DOHH2 (cell line): ENCODE results near the gene TTC33.

Experiments used
- H3F3A ChIP-seq: fragments of 200-600 bp; sonication (generic), shearing (Covaris generic); 2 replicates; pipeline ENCODE4 v1.6.0; 2016; ENCODE audit warnings: antibody characterized with exemption, mild to moderate bottlenecking; ENCODE audit not compliant: control insufficient read depth, insufficient read depth
- H3K27ac ChIP-seq: fragments of 200-600 bp; sonication (generic); 2 replicates; pipeline ENCODE4 v1.5.1; 2014; ENCODE audit warnings: low read depth, mild to moderate bottlenecking, low read length, moderate library complexity
- H3K27me3 ChIP-seq: fragments of 200-600 bp; sonication (generic); 2 replicates; pipeline ENCODE4 v1.6.1; 2014; ENCODE audit warnings: mild to moderate bottlenecking, low read length, mixed read lengths; ENCODE audit not compliant: control insufficient read depth
- H3K36me3 ChIP-seq: fragments of 200-600 bp; sonication (generic); 2 replicates; pipeline ENCODE4 v1.6.1; 2014; ENCODE audit warnings: mild to moderate bottlenecking, low read length, moderate library complexity, mixed read lengths; ENCODE audit not compliant: control insufficient read depth
- H3K4me1 ChIP-seq: fragments of 200-600 bp; sonication (generic); 2 replicates; pipeline ENCODE4 v1.6.1; 2014; ENCODE audit warnings: mild to moderate bottlenecking, low read length, mixed read lengths; ENCODE audit not compliant: control insufficient read depth
- H3K4me2 ChIP-seq: fragments of 200-600 bp; sonication (generic); 2 replicates; pipeline ENCODE4 v1.6.0; 2014; ENCODE audit warnings: mild to moderate bottlenecking, low read length, moderate library complexity
- H3K4me3 ChIP-seq: fragments of 200-600 bp; sonication (generic); 2 replicates; pipeline ENCODE4 v1.5.1; 2014; ENCODE audit warnings: mild to moderate bottlenecking, low read length, mixed read lengths
- H3K79me2 ChIP-seq: fragments of 200-600 bp; sonication (generic); 2 replicates; pipeline ENCODE4 v1.6.1; 2014; ENCODE audit warnings: mild to moderate bottlenecking, low read length, mixed read lengths; ENCODE audit not compliant: control insufficient read depth
- H3K9me2 ChIP-seq: fragments of 200-600 bp; sonication (generic); replicated peaks from 2 replicates; pipeline ENCODE4 v1.6.1; 2014; ENCODE audit warnings: mild to moderate bottlenecking, low read length, mixed read lengths; ENCODE audit not compliant: control insufficient read depth
- H3K9me3 ChIP-seq: fragments of 200-600 bp; sonication (generic); 2 replicates; pipeline ENCODE4 v1.6.1; 2014; ENCODE audit warnings: antibody characterized with exemption, low read length, mixed read lengths; ENCODE audit not compliant: control insufficient read depth, insufficient read depth
- H4K20me1 ChIP-seq: fragments of 200-600 bp; sonication (generic); 2 replicates; pipeline ENCODE4 v1.6.0; 2014; ENCODE audit warnings: low read depth, mild to moderate bottlenecking, antibody characterized with exemption, low read length, moderate library complexity; ENCODE audit not compliant: control insufficient read depth, insufficient read depth
- CTCF ChIP-seq: fragments of 200-600 bp; sonication (generic); IDR thresholded peaks from one replicate; pipeline ENCODE4 v1.5.1; 2014; ENCODE audit warnings: antibody characterized with exemption, mild to moderate bottlenecking, low read depth, low read length; ENCODE audit not compliant: poor library complexity, severe bottlenecking
- EZH2phosphoT487 ChIP-seq: fragments of 200-600 bp; sonication (generic); IDR thresholded peaks from 2 replicates; pipeline ENCODE4 v1.6.1; 2017; ENCODE audit warnings: borderline replicate concordance, mild to moderate bottlenecking, antibody characterized with exemption, low read length, moderate library complexity, mixed read lengths

Gene TTC33

GRCh38 chr5:40683305-40683704 lies 72.5 kb downstream of the TTC33 start:
- TF ChIP-seq EZH2phosphoT487 (no peak), CTCF (no peak)
- H4K20me1 ChIP-seq: no peaks in the 10 kb centered on the region
- no peaks in the 10 kb centered on the region for H3K79me2 ChIP-seq
- peaks cover 28% of the 10 kb centered on the region for H3K27me3 ChIP-seq
- H3K4me1 ChIP-seq: peaks cover 52% of the 10 kb centered on the region
- H3K9me3 ChIP-seq: no peaks in the 10 kb centered on the region
- H3K27ac ChIP-seq: no peak overlapping the region
- no peak overlapping the region for H3K4me3 ChIP-seq
- peaks cover 9% of the 10 kb centered on the region for H3F3A ChIP-seq
- H3K9me2 ChIP-seq: no peaks in the 10 kb centered on the region
- H3K4me2 ChIP-seq: peak overlapping the region; percentile 93
- no peaks in the 10 kb centered on the region for H3K36me3 ChIP-seq

- TF ChIP-seq EZH2phosphoT487: no peak
- TF ChIP-seq CTCF: no peak
- H3K9me2 ChIP-seq: no peaks in the 10 kb centered on the region
- no peaks in the 10 kb centered on the region for H3K79me2 ChIP-seq
- H3K4me1 ChIP-seq: peaks cover 56% of the 10 kb centered on the region
- peak overlapping the region; percentile 86 for H3K4me3 ChIP-seq
- H4K20me1 ChIP-seq: no peaks in the 10 kb centered on the region
- H3K36me3 ChIP-seq: no peaks in the 10 kb centered on the region
- no peak overlapping the region for H3K27ac ChIP-seq
- H3K27me3 ChIP-seq: peaks cover 28% of the 10 kb centered on the region
- H3K4me2 ChIP-seq: peak overlapping the region; percentile 93
- peaks cover 16% of the 10 kb centered on the region for H3F3A ChIP-seq
- H3K9me3 ChIP-seq: no peaks in the 10 kb centered on the region
These were observed 73.4 kb downstream of the TTC33 start for GRCh38 chr5:40682154-40683017.

- peak overlapping the region; percentile 93 for H3K4me2 ChIP-seq
These were observed 74.2 kb downstream of the TTC33 start for GRCh38 chr5:40681363-40682153.

More at GRCh38 chr5:40681363-40682153, 74.2 kb downstream of the TTC33 start:
- Histone ChIP-seq H3K36me3 (no peaks in the 10 kb centered on the region), H3K79me2 (no peaks in the 10 kb centered on the region), H3K9me2 (no peaks in the 10 kb centered on the region), H3K4me3 (peak overlapping the region; percentile 86), H3K9me3 (no peaks in the 10 kb centered on the region), H3F3A (peaks cover 16% of the 10 kb centered on the region), H3K27ac (no peak overlapping the region), H3K4me1 (peaks cover 56% of the 10 kb centered on the region), H3K27me3 (peaks cover 31% of the 10 kb centered on the region), H4K20me1 (no peaks in the 10 kb centered on the region)
- TF ChIP-seq EZH2phosphoT487: no peak
- TF ChIP-seq CTCF: no peak
